HCT116 (cell line): Measurements from ENCODE around the gene SNX22. TPM values are rescaled to one million over a fixed set of nuclear protein-coding genes. Genes with fewer than 3 reads are reported as not detected.

Experiments
- ATAC-seq: fragments of 200-7000 bp; cut with Tn5 transposase; 2 replicates; pipeline ENCODE4 v1.9.1; 2020; ENCODE audit warnings: mild to moderate bottlenecking, moderate library complexity
- BruUV-seq: library from RNA; stranded (reverse); fragments of 400-500 nt; replicated peaks from 2 replicates; lab custom pipeline; 2021; lab: Mats Ljungman, UMichigan
- CTCF ChIA-PET: fragments of 300-600 bp; sonication (Branson Sonifier 250); formaldehyde crosslinking; loops from one replicate; lab custom pipeline; 2021; ENCODE audit warnings: antibody characterized with exemption; lab: Charles Lee
- POLR2A ChIA-PET: fragments of 300-600, 350-600 bp; sonication (Branson Sonifier 250); formaldehyde crosslinking; loops from one replicate; lab custom pipeline; 2021; ENCODE audit warnings: antibody characterized with exemption; lab: Charles Lee
- RAD21 ChIA-PET, 2 experiments: fragments of 300-600 bp; sonication (Branson Sonifier 250); formaldehyde crosslinking; loops; one replicate each; lab custom pipeline; 2023; ENCODE audit warnings: low total read pairs in 2 of 2; ENCODE audit not compliant: uncharacterized antibody in 2 of 2, unreplicated experiment in 2 of 2, low non-redundant PET in 1 of 2; lab: Charles Lee
- DNase-seq: peaks from one replicate; pipeline ENCODE4 v3.0.0-alpha.2; 2010; ENCODE audit warnings: low read depth, low spot score
- H2AFZ ChIP-seq: fragments of 200-600 bp; shearing (Covaris generic), sonication (generic); 2 replicates; pipeline ENCODE4 v1.6.1; 2017; ENCODE audit warnings: low read depth, mixed run types, mixed read lengths, antibody characterized with exemption, low read length; ENCODE audit not compliant: poor library complexity, severe bottlenecking
- H3K27ac ChIP-seq: 2 replicates; pipeline ENCODE4 v1.5.1; 2012; ENCODE audit warnings: low read depth, low read length
- H3K27me3 ChIP-seq: fragments of 200-600 bp; sonication (generic); 2 replicates; pipeline ENCODE4 v1.6.1; 2016; ENCODE audit warnings: mixed run types, low read length, mixed read lengths; ENCODE audit not compliant: insufficient read depth
- H3K36me3 ChIP-seq, 2 experiments: fragments of 200-500 bp in 1 of 2; fragments of 200-600 bp in 1 of 2; sonication (Bioruptor generic) in 1 of 2; sonication (generic) in 1 of 2; 2 replicates each; pipeline versions ENCODE4 v1.5.1 to v1.6.1; 2014 to 2016; ENCODE audit warnings: low read length in 2 of 2, inconsistent platforms in 1 of 2, mixed read lengths in 1 of 2, mixed run types in 1 of 2; ENCODE audit not compliant: insufficient read depth in 2 of 2, control insufficient read depth in 1 of 2
- H3K4me1 ChIP-seq, 2 experiments: fragments of 200-600 bp in 1 of 2; sonication (generic) in 1 of 2; 2 replicates each; pipeline versions ENCODE4 v1.5.1 to v1.6.1; 2012 to 2017; ENCODE audit warnings: low read length in 2 of 2, inconsistent platforms in 1 of 2, mild to moderate bottlenecking in 1 of 2, mixed read lengths in 1 of 2, mixed run types in 1 of 2, moderate library complexity in 1 of 2; ENCODE audit not compliant: insufficient read depth in 2 of 2, control insufficient read depth in 1 of 2
- H3K4me2 ChIP-seq: fragments of 200-600 bp; sonication (generic); 2 replicates; pipeline ENCODE4 v1.6.1; 2017; ENCODE audit warnings: mixed run types, low read length, mixed read lengths
- H3K4me3 ChIP-seq, 2 experiments: fragments of 200-600 bp in 1 of 2; sonication (generic) in 1 of 2; replicated peaks in 1 of 2; 2 replicates each; pipeline ENCODE4 v1.5.1; 2011 to 2016; ENCODE audit warnings: low read length in 2 of 2, control low read depth in 1 of 2, low read depth in 1 of 2, mild to moderate bottlenecking in 1 of 2, mixed read lengths in 1 of 2, mixed run types in 1 of 2
- H3K79me2 ChIP-seq: fragments of 200-600 bp; sonication (generic); 2 replicates; pipeline ENCODE4 v1.6.1; 2017; ENCODE audit warnings: mild to moderate bottlenecking, mixed run types, low read length, moderate library complexity, mixed read lengths; ENCODE audit not compliant: insufficient read depth
- H3K9ac ChIP-seq: fragments of 200-600 bp; sonication (generic); 2 replicates; pipeline ENCODE4 v1.6.1; 2016; ENCODE audit warnings: low read length, mixed read lengths
- H3K9me2 ChIP-seq: fragments of 200-600 bp; sonication (generic), shearing (Covaris generic); 2 replicates; pipeline ENCODE4 v1.6.1; 2017; ENCODE audit warnings: mixed run types, mild to moderate bottlenecking, moderate library complexity; ENCODE audit not compliant: insufficient read depth
- H3K9me3 ChIP-seq, 2 experiments: fragments of 200-500 bp in 1 of 2; fragments of 200-600 bp in 1 of 2; sonication (Bioruptor generic) in 1 of 2; sonication (generic) in 1 of 2; 2 replicates each; pipeline ENCODE4 v1.6.1; 2014 to 2017; ENCODE audit warnings: low read length in 2 of 2, mixed read lengths in 2 of 2, inconsistent platforms in 1 of 2, low read depth in 1 of 2, mild to moderate bottlenecking in 1 of 2, mixed run types in 1 of 2, moderate library complexity in 1 of 2; ENCODE audit not compliant: control insufficient read depth in 1 of 2, insufficient read depth in 1 of 2
- H4K20me1 ChIP-seq: fragments of 200-600 bp; sonication (generic), shearing (Covaris generic); 2 replicates; pipeline ENCODE4 v1.6.1; 2017; ENCODE audit warnings: mixed run types, mild to moderate bottlenecking, moderate library complexity; ENCODE audit not compliant: insufficient read depth
- CBX3 ChIP-seq: IDR thresholded peaks from 2 replicates; pipeline ENCODE4 v1.6.1; 2012; ENCODE audit warnings: low read depth
- CEBPB ChIP-seq: IDR thresholded peaks from 2 replicates; pipeline ENCODE4 v1.6.1; 2012; ENCODE audit warnings: low read depth
- EGR1 ChIP-seq: IDR thresholded peaks from 2 replicates; pipeline ENCODE4 v1.6.1; 2012; ENCODE audit warnings: low read depth
- ELF1 ChIP-seq: IDR thresholded peaks from 2 replicates; pipeline ENCODE4 v1.6.1; 2012; ENCODE audit warnings: low read depth, borderline replicate concordance
- JUND ChIP-seq: IDR thresholded peaks from 2 replicates; pipeline ENCODE4 v1.6.1; 2012
- POLR2A ChIP-seq: IDR thresholded peaks from 2 replicates; pipeline ENCODE4 v1.7.0; 2011; ENCODE audit warnings: borderline replicate concordance; ENCODE audit not compliant: insufficient read depth, insufficient read length; ENCODE audit errors: extremely low read depth
- POLR2AphosphoS5 ChIP-seq: IDR thresholded peaks from 2 replicates; pipeline ENCODE4 v1.6.1; 2011; ENCODE audit warnings: mild to moderate bottlenecking, low read depth, low read length, moderate library complexity
- RAD21 ChIP-seq: IDR thresholded peaks from 2 replicates; pipeline ENCODE4 v1.6.1; 2012; ENCODE audit warnings: low read depth, mild to moderate bottlenecking
- SIN3A ChIP-seq: IDR thresholded peaks from 2 replicates; pipeline ENCODE4 v1.6.1; 2012; ENCODE audit warnings: low read depth
- SP1 ChIP-seq: IDR thresholded peaks from 2 replicates; pipeline ENCODE4 v1.6.1; 2012; ENCODE audit warnings: low read depth
- SRF ChIP-seq: IDR thresholded peaks from 2 replicates; pipeline ENCODE4 v1.6.1; 2012; ENCODE audit warnings: low read depth
- TCF7L2 ChIP-seq: IDR thresholded peaks from 2 replicates; pipeline ENCODE4 v1.7.0; 2011; ENCODE audit warnings: borderline replicate concordance, inconsistent platforms; ENCODE audit not compliant: insufficient read depth, insufficient read length; ENCODE audit errors: extremely low read depth
- ZFX ChIP-seq: fragments of 450-650 bp; IDR thresholded peaks from 2 replicates; pipeline ENCODE4 v1.6.1; 2017
- ZNF274 ChIP-seq: fragments of 200-500 bp; sonication (Bioruptor generic); IDR thresholded peaks from 2 replicates; pipeline ENCODE4 v1.6.1; 2014; ENCODE audit warnings: mild to moderate bottlenecking, low read depth, low read length, inconsistent platforms
- intact Hi-C: fragments of 100-400 bp; cut with micrococcal nuclease; formaldehyde crosslinking; loops from 2 replicates; pipeline ENCODE4 v1.10.0; 2022
- total RNA-seq: library from RNA; stranded (reverse); gene quantifications from one replicate; pipeline ENCODE4 v1.2.1, GENCODE V29; 2021; ENCODE audit not compliant: unreplicated experiment
- TF ChIP-seq, protein P1 (sequence below): IDR thresholded peaks from 2 replicates; pipeline ENCODE4 v1.6.1; 2011; ENCODE audit warnings: mild to moderate bottlenecking, low read length, moderate library complexity; ENCODE audit not compliant: insufficient replicate concordance; ENCODE audit errors: extremely low read depth
- TF ChIP-seq, protein P2 (sequence below): IDR thresholded peaks from 2 replicates; pipeline ENCODE4 v1.6.1; 2012
- TF ChIP-seq, protein P3 (sequence below): IDR thresholded peaks from 2 replicates; pipeline ENCODE4 v1.6.1; 2012

The SNX22 gene
- total RNA-seq, 1 experiment from 2014 or later = 6.3 TPM

DNA sequence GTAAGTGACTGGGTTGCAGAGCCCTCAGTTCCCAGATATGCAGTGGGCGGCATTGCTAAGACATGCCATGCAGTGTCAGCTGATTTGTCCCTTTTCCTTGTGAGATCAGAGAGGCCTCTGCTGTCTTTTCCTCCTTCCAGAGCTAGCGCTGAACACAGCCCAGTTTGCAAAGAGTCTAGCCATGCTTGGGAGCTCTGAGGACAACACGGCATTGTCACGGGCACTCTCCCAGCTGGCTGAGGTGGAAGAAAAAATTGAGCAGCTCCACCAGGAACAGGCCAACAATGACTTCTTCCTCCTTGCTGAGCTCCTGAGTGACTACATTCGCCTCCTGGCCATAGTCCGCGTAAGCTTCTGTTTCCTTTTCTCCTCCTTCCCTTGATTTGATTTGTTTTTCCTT, 20.0 kb upstream of the SNX22 start (continued):
- TF ChIP-seq ZFX (no peak), SP1 (no peak), TCF7L2 (no peak)
- TF ChIP-seq, protein P1, sequence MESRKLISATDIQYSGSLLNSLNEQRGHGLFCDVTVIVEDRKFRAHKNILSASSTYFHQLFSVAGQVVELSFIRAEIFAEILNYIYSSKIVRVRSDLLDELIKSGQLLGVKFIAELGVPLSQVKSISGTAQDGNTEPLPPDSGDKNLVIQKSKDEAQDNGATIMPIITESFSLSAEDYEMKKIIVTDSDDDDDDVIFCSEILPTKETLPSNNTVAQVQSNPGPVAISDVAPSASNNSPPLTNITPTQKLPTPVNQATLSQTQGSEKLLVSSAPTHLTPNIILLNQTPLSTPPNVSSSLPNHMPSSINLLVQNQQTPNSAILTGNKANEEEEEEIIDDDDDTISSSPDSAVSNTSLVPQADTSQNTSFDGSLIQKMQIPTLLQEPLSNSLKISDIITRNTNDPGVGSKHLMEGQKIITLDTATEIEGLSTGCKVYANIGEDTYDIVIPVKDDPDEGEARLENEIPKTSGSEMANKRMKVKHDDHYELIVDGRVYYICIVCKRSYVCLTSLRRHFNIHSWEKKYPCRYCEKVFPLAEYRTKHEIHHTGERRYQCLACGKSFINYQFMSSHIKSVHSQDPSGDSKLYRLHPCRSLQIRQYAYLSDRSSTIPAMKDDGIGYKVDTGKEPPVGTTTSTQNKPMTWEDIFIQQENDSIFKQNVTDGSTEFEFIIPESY = no peak
- TF ChIP-seq, all 23 proteins: peak for 0

DNA sequence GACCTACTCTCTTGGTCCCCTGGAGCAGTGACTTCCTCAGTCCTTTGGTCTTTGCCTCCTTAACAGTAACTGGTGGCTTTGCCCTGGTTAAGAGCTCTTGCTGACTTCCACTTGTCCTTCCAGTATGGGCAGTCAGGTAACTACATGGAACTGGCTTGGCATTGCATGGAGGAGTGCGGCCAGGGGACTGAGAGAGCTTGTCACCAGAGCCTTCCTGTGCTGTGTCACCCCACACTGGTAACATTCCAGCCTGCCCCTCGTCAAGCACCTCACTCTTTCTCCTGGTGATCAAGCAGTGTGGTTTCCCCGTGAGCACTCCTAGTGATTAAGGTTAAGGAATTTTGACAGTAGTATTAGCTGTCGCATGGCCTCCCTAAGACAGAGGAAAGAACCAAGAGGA, 19.3 kb upstream of the SNX22 start:
- Histone ChIP-seq H3K79me2 (no peaks in the 10 kb centered on the region), H3K4me2 (no peak overlapping the region), H3K9me2 (no peaks in the 10 kb centered on the region), H3K27ac (no peak overlapping the region), H3K4me1 (no peaks in the 10 kb centered on the region), H2AFZ (no peak overlapping the region), H3K27me3 (no peaks in the 10 kb centered on the region), H3K36me3 (peaks cover 52 to 61% of the 10 kb centered on the region in 2 experiments), H3K9ac (no peak overlapping the region), H3K4me3 (no peak overlapping the region), H4K20me1 (no peaks in the 10 kb centered on the region), H3K9me3 (no peaks in the 10 kb centered on the region)
- RAD21 ChIA-PET = no interaction called here
- no peak for ATAC-seq
- DNase-seq = no peak
- no peak for TF ChIP-seq POLR2AphosphoS5
- no peak for TF ChIP-seq ELF1
- no peak for TF ChIP-seq SIN3A
- no peak for TF ChIP-seq SRF
- no peak for TF ChIP-seq EGR1
- TF ChIP-seq, protein P2, sequence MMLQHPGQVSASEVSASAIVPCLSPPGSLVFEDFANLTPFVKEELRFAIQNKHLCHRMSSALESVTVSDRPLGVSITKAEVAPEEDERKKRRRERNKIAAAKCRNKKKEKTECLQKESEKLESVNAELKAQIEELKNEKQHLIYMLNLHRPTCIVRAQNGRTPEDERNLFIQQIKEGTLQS = no peak
- no peak for TF ChIP-seq POLR2A
- TF ChIP-seq CBX3 = no peak
- no peak for TF ChIP-seq RAD21
- TF ChIP-seq ZNF274 = no peak
- no peak for TF ChIP-seq SP1
- TF ChIP-seq CEBPB = no peak
- TF ChIP-seq, protein P3, sequence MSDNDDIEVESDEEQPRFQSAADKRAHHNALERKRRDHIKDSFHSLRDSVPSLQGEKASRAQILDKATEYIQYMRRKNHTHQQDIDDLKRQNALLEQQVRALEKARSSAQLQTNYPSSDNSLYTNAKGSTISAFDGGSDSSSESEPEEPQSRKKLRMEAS = no peak
- TF ChIP-seq JUND = no peak
- intact Hi-C loops = no loop called here
- BruUV-seq = no TSS peak
- CTCF ChIA-PET = no interaction called here
- POLR2A ChIA-PET = no interaction called here
